ENCODE results near the gene FAM107A.

FAM107A gene

GRCh38 chr3:58577269-58577821 lies at the start of gene FAM107A:
FAM107A (minus strand) TSS chr3:58577391; CDS start chr3:58569860, 7,531 bp downstream.
- FAIRE-seq: no peak

GRCh38 chr3:58625196-58625824 lies 48.1 kb upstream of the FAM107A start:
- FAIRE-seq: no peak

- no peak for FAIRE-seq
Observed at GRCh38 chr3:58624550-58624949, 47.4 kb upstream of the FAM107A start.

GRCh38 chr3:58623961-58624360 lies 46.8 kb upstream of the FAM107A start:
- FAIRE-seq: no peak

GRCh38 chr3:58623478-58623877 lies 46.3 kb upstream of the FAM107A start:
- FAIRE-seq: no peak

GRCh38 chr3:58622892-58623291 lies 45.7 kb upstream of the FAM107A start:
- FAIRE-seq: no peak

- FAIRE-seq: no peak
Observed at GRCh38 chr3:58622436-58622835, 45.2 kb upstream of the FAM107A start.

- no peak for FAIRE-seq
Observed at GRCh38 chr3:58621086-58621830, 44.1 kb upstream of the FAM107A start.

- no peak for FAIRE-seq
Observed at GRCh38 chr3:58620421-58620820, 43.2 kb upstream of the FAM107A start.

GRCh38 chr3:58617338-58617761 lies 40.2 kb upstream of the FAM107A start:
- FAIRE-seq: no peak

- no peak for FAIRE-seq
Observed at GRCh38 chr3:58613236-58614132, 36.3 kb upstream of the FAM107A start.

GRCh38 chr3:58612830-58613229 lies 35.6 kb upstream of the FAM107A start:
- no peak for FAIRE-seq

- no peak for FAIRE-seq
Observed at GRCh38 chr3:58609990-58610389, 32.8 kb upstream of the FAM107A start.

GRCh38 chr3:58608648-58609047 lies 31.5 kb upstream of the FAM107A start:
- FAIRE-seq: no peak

GRCh38 chr3:58607816-58608215 lies 30.6 kb upstream of the FAM107A start:
- no peak for FAIRE-seq

- FAIRE-seq: no peak
Observed at GRCh38 chr3:58606693-58607092, 29.5 kb upstream of the FAM107A start.

- FAIRE-seq: no peak
Observed at GRCh38 chr3:58604031-58604430, 26.8 kb upstream of the FAM107A start.

GRCh38 chr3:58603606-58604005 lies 26.4 kb upstream of the FAM107A start:
- no peak for FAIRE-seq

- FAIRE-seq: no peak
Observed at GRCh38 chr3:58597770-58598310, 20.6 kb upstream of the FAM107A start.

- no peak for FAIRE-seq
Observed at GRCh38 chr3:58596834-58597518, 19.8 kb upstream of the FAM107A start.

GRCh38 chr3:58594117-58594516 lies 16.9 kb upstream of the FAM107A start:
- no peak for FAIRE-seq

All from colon (tissue), 2 donors.